GM12801 (cell line): Measurements from ENCODE around the gene DNPEP.

Source experiments
- TF ChIP-seq, protein P1 (sequence below): IDR thresholded peaks from one replicate; pipeline ENCODE4 v1.5.1; 2011; ENCODE audit warnings: control low read depth; ENCODE audit not compliant: insufficient read length; ENCODE audit errors: extremely low read depth

The DNPEP gene

DNA sequence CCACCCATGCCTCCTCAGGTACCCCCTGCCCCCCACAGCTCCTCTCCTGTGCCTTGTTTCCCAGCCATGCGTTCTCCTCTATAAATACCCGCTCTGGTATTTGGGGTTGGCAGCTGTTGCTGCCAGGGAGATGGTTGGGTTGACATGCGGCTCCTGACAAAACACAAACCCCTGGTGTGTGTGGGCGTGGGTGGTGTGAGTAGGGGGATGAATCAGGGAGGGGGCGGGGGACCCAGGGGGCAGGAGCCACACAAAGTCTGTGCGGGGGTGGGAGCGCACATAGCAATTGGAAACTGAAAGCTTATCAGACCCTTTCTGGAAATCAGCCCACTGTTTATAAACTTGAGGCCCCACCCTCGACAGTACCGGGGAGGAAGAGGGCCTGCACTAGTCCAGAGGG lies 29.7 kb upstream of the DNPEP start:
- TF ChIP-seq, protein P1, sequence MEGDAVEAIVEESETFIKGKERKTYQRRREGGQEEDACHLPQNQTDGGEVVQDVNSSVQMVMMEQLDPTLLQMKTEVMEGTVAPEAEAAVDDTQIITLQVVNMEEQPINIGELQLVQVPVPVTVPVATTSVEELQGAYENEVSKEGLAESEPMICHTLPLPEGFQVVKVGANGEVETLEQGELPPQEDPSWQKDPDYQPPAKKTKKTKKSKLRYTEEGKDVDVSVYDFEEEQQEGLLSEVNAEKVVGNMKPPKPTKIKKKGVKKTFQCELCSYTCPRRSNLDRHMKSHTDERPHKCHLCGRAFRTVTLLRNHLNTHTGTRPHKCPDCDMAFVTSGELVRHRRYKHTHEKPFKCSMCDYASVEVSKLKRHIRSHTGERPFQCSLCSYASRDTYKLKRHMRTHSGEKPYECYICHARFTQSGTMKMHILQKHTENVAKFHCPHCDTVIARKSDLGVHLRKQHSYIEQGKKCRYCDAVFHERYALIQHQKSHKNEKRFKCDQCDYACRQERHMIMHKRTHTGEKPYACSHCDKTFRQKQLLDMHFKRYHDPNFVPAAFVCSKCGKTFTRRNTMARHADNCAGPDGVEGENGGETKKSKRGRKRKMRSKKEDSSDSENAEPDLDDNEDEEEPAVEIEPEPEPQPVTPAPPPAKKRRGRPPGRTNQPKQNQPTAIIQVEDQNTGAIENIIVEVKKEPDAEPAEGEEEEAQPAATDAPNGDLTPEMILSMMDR: no peak

DNA sequence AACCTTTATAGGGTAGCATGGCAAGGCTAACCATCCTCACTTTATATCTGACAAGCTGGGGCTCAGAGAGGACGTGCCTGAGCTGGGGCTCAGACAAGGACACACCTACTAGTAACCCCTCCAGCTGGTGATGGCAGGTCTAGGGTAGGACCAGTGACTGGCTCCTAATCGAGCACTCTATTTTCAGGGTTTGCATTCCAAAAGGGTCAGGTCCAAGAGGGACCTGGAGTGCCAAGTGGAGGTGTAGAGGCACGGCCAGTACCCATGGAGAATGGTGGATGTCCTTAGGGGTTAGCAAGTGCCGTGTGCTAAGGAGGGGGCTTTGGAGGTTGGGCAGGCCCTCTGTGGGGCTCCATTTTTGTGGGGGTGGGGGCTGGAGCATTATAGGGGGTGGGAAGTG lies 29.2 kb upstream of the DNPEP start:
- TF ChIP-seq, protein P1: no peak

DNA sequence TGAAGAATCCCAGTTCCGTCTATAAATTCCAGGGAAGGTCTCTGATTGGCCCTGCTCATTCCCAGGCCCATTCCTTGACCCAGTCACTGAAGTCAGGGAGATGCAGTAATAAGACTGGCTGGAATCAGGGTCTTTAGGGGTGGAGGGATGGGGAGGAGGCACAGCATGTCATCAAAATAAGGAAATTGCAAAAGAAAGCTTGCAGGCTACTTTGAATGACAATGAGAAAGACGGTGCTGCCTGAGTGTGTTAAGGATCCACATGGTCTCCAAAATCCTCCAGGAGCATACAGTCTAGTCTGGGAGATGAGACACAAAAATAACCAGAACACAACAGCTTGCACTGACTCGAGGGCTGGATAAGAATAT lies 28.5 kb upstream of the DNPEP start:
- TF ChIP-seq, protein P1: no peak

DNA sequence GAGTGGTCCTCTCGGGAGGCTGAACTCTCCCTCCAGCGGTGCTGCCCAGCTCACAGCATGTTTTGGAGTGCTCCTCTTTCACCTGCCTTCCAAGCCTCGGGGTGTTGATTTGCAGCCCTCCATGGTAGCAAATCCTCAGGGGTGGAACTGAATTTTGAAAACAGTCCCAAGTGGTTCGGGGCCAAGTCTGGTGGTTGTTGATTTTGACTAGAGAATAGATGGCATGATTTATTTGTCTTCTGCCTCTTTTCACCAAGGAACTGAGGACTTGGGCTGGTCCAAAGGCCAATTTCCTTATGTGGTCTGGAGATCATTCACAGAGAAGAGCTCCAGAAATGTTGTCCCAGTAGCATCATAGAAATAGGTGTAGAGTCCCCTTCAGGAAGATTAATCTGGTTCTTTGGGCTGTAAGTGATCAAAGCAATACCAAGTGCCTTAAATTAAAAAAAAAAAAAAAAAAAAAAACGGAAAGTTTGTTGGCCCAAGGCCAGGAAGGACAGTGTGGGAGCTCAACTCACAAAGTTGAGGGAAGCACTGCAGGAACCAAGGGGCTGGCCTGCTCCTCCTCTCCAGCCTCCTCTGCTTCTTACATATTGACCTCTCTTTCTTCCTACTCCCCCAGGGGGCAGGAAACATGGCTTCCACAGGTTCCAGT lies 28.0 kb upstream of the DNPEP start:
- TF ChIP-seq, protein P1: no peak

DNA sequence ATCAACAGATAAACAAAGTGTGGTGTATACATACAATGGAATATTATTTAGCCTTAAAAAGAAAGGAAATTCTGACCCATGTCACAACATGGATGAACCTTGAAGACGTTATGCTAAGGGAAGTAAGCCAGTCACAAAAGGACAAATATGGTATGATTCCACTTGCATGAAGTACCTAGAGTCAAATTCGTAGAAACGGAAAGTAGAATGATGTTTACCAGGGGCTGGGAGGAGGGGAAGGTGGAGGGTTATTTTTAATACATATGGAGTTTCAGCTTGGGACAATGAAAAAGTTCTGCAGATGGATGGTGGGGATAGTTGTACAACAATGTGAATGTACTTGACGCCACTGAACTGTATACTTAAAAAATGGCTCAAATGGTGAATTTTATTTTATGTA lies 27.1 kb upstream of the DNPEP start:
- TF ChIP-seq, protein P1: no peak

DNA sequence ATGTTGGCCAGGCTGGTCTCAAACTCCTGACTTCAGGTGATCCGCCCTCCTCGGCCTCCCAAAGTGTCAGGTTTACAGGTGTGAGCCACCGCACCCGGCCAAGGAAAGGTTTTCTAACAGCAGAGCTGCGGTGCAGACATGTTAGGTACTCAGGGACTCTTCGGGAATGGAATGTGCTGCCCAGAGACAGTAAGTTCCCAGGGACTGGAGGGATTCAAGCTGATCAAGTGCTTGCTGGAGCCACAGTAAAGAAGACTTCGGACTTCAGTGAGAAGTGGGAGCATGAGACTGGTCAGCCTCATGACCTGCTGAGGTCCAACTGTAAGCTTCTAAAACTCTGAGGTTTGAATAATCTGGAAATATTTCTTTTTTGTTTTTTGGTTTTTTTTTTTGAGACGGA lies 22.7 kb upstream of the DNPEP start:
- TF ChIP-seq, protein P1: no peak

DNA sequence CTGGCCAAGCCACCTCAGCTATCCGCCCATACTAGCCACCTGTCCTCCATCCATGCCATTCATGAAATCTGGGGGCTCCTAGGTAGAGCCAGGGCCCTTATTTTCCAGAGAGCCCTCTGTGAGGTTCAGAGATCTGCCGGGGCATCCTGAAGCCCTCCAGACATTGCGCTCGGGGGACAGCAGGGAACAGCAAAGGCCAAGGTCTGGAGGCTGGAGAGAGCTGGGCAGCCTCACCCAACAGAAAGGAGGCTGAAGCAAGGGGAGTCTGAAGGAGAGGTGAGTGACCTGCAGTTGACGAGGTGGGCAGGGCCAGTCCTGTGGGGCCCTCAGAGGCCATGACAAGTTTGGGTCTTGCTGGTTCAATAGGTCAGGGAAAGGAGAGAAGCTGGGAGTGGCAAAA lies 21.9 kb upstream of the DNPEP start:
- TF ChIP-seq, protein P1: no peak
